GM12892 (cell line): Measurements from ENCODE around the gene TEX35.

ENCODE experiments used
- POLR2A ChIP-seq: IDR thresholded peaks from 2 replicates; pipeline ENCODE4 v1.6.1; 2011; ENCODE audit warnings: low read depth, low read length, control low read depth
- POLR2AphosphoS5 ChIP-seq: IDR thresholded peaks from 2 replicates; pipeline ENCODE4 v1.6.1; 2011; ENCODE audit warnings: low read depth, low read length, control low read depth
- TAF1 ChIP-seq: IDR thresholded peaks from 2 replicates; pipeline ENCODE4 v1.6.1; 2011; ENCODE audit warnings: low read depth, mild to moderate bottlenecking, control low read depth, low read length, borderline replicate concordance

GRCh38 chr1:178496410-178497135, 16.3 kb upstream of the TEX35 start, which contains the start of gene CLEC20A:
- TF ChIP-seq POLR2A (no peak), TAF1 (no peak), POLR2AphosphoS5 (no peak)
